ENCODE measurements around the gene STX5. TPM values are rescaled to one million over a fixed set of nuclear protein-coding genes. Genes with fewer than 3 reads are reported as not detected.
A peak's percentile ranks its signal among the peaks of the same experiment; 100 is the strongest.

STX5 gene
- total RNA-seq, 1 experiment from 2014 or later: 30.0 TPM

GRCh38 chr11:62856333-62856895 is 24.6 kb upstream of the STX5 start:
- no peaks in the 10 kb centered on the region for H3K9me2 ChIP-seq (replicated peaks; ENCODE audit: insufficient read depth, low read length)
- peaks cover 63% of the 10 kb centered on the region for H3K79me2 ChIP-seq (ENCODE audit: low read length)
- H3K27me3 ChIP-seq (ENCODE audit: low read length): no peaks in the 10 kb centered on the region
- H3K4me3 ChIP-seq (ENCODE audit: low read length): peak overlapping the region; percentile 85
- H4K20me1 ChIP-seq (ENCODE audit: insufficient read depth, low read depth, low read length): peaks cover 30% of the 10 kb centered on the region
- peak overlapping the region; percentile 77 for H3K4me2 ChIP-seq (ENCODE audit: low read depth, low read length, poor library complexity, severe bottlenecking)
- DNase-seq: peak; percentile 70
- H3K4me1 ChIP-seq (ENCODE audit: low read length): peaks cover 73% of the 10 kb centered on the region
- H2AFZ ChIP-seq (ENCODE audit: low read length): no peak overlapping the region
- peak overlapping the region; percentile 77 for H3K27ac ChIP-seq (ENCODE audit: low read length)
- H3K36me3 ChIP-seq (ENCODE audit: insufficient read depth, low read length): peaks cover 38% of the 10 kb centered on the region
- peak overlapping the region; percentile 91 for H3K9ac ChIP-seq (ENCODE audit: low read length)
- H3K9me3 ChIP-seq (ENCODE audit: low read length): no peaks in the 10 kb centered on the region

GRCh38 chr11:62855571-62856332 is 23.9 kb upstream of the STX5 start:
- Histone ChIP-seq H3K9me3 (ENCODE audit: low read length) (no peaks in the 10 kb centered on the region), H3K9ac (ENCODE audit: low read length) (peak overlapping the region; percentile 96), H3K27ac (ENCODE audit: low read length) (peak overlapping the region; percentile 85), H3K9me2 (replicated peaks; ENCODE audit: insufficient read depth, low read length) (no peaks in the 10 kb centered on the region), H3K79me2 (ENCODE audit: low read length) (peaks cover 56% of the 10 kb centered on the region), H3K4me1 (ENCODE audit: low read length) (peaks cover 66% of the 10 kb centered on the region), H4K20me1 (ENCODE audit: insufficient read depth, low read depth, low read length) (peaks cover 30% of the 10 kb centered on the region), H3K27me3 (ENCODE audit: low read length) (no peaks in the 10 kb centered on the region), H3K36me3 (ENCODE audit: insufficient read depth, low read length) (peaks cover 38% of the 10 kb centered on the region), H3K4me2 (ENCODE audit: low read depth, low read length, poor library complexity, severe bottlenecking) (peak overlapping the region; percentile 97), H2AFZ (ENCODE audit: low read length) (no peak overlapping the region), H3K4me3 (ENCODE audit: low read length) (peak overlapping the region; percentile 88)
- peak; percentile 99 for DNase-seq

- Histone ChIP-seq H4K20me1 (ENCODE audit: insufficient read depth, low read depth, low read length) (peaks cover 30% of the 10 kb centered on the region), H3K9ac (ENCODE audit: low read length) (peak overlapping the region; percentile 96), H3K79me2 (ENCODE audit: low read length) (peaks cover 56% of the 10 kb centered on the region), H3K4me2 (ENCODE audit: low read depth, low read length, poor library complexity, severe bottlenecking) (peak overlapping the region; percentile 97), H3K9me2 (replicated peaks; ENCODE audit: insufficient read depth, low read length) (no peaks in the 10 kb centered on the region), H3K9me3 (ENCODE audit: low read length) (no peaks in the 10 kb centered on the region), H3K36me3 (ENCODE audit: insufficient read depth, low read length) (peaks cover 38% of the 10 kb centered on the region), H2AFZ (ENCODE audit: low read length) (no peak overlapping the region), H3K27ac (ENCODE audit: low read length) (peak overlapping the region; percentile 85), H3K27me3 (ENCODE audit: low read length) (no peaks in the 10 kb centered on the region), H3K4me3 (ENCODE audit: low read length) (peak overlapping the region; percentile 88), H3K4me1 (ENCODE audit: low read length) (peaks cover 59% of the 10 kb centered on the region)
- peak; percentile 58 for DNase-seq
These were observed 23.1 kb upstream of the STX5 start for GRCh38 chr11:62854825-62855570.

- no peaks in the 10 kb centered on the region for H3K9me3 ChIP-seq (ENCODE audit: low read length)
- peak overlapping the region; percentile 88 for H3K4me3 ChIP-seq (ENCODE audit: low read length)
- peak overlapping the region; percentile 97 for H3K4me2 ChIP-seq (ENCODE audit: low read depth, low read length, poor library complexity, severe bottlenecking)
- H3K4me1 ChIP-seq (ENCODE audit: low read length): peaks cover 51% of the 10 kb centered on the region
- H3K27me3 ChIP-seq (ENCODE audit: low read length): no peaks in the 10 kb centered on the region
- peak overlapping the region; percentile 96 for H3K9ac ChIP-seq (ENCODE audit: low read length)
- no peak overlapping the region for H2AFZ ChIP-seq (ENCODE audit: low read length)
- peaks cover 48% of the 10 kb centered on the region for H3K79me2 ChIP-seq (ENCODE audit: low read length)
- peaks cover 30% of the 10 kb centered on the region for H4K20me1 ChIP-seq (ENCODE audit: insufficient read depth, low read depth, low read length)
- peaks cover 38% of the 10 kb centered on the region for H3K36me3 ChIP-seq (ENCODE audit: insufficient read depth, low read length)
- peak overlapping the region; percentile 85 for H3K27ac ChIP-seq (ENCODE audit: low read length)
- no peaks in the 10 kb centered on the region for H3K9me2 ChIP-seq (replicated peaks; ENCODE audit: insufficient read depth, low read length)
- no peak for DNase-seq
These were observed 22.4 kb upstream of the STX5 start for GRCh38 chr11:62854013-62854824.

- Histone ChIP-seq H3K9me2 (replicated peaks; ENCODE audit: insufficient read depth, low read length) (no peaks in the 10 kb centered on the region), H2AFZ (ENCODE audit: low read length) (no peak overlapping the region), H3K36me3 (ENCODE audit: insufficient read depth, low read length) (peaks cover 38% of the 10 kb centered on the region), H3K4me3 (ENCODE audit: low read length) (peak overlapping the region; percentile 88), H3K9ac (ENCODE audit: low read length) (peak overlapping the region; percentile 96; the same call in 1 of the 2 replicates), H3K4me2 (ENCODE audit: low read depth, low read length, poor library complexity, severe bottlenecking) (peak overlapping the region; percentile 97), H3K79me2 (ENCODE audit: low read length) (peaks cover 47% of the 10 kb centered on the region), H3K4me1 (ENCODE audit: low read length) (peaks cover 51% of the 10 kb centered on the region), H3K9me3 (ENCODE audit: low read length) (no peaks in the 10 kb centered on the region), H4K20me1 (ENCODE audit: insufficient read depth, low read depth, low read length) (peaks cover 30% of the 10 kb centered on the region), H3K27me3 (ENCODE audit: low read length) (no peaks in the 10 kb centered on the region), H3K27ac (ENCODE audit: low read length) (peak overlapping the region; percentile 85; the same call in 1 of the 2 replicates)
- DNase-seq: peak; percentile 46
These were observed 21.6 kb upstream of the STX5 start for GRCh38 chr11:62853279-62853965.

- Histone ChIP-seq H3K4me3 (ENCODE audit: low read length) (no peak overlapping the region), H3K9ac (ENCODE audit: low read length) (no peak overlapping the region), H4K20me1 (ENCODE audit: insufficient read depth, low read depth, low read length) (peaks cover 30% of the 10 kb centered on the region), H3K4me1 (ENCODE audit: low read length) (peaks cover 43% of the 10 kb centered on the region), H3K27me3 (ENCODE audit: low read length) (no peaks in the 10 kb centered on the region), H3K4me2 (ENCODE audit: low read depth, low read length, poor library complexity, severe bottlenecking) (peak overlapping the region; percentile 97), H3K79me2 (ENCODE audit: low read length) (peaks cover 39% of the 10 kb centered on the region), H3K9me2 (replicated peaks; ENCODE audit: insufficient read depth, low read length) (no peaks in the 10 kb centered on the region), H2AFZ (ENCODE audit: low read length) (no peak overlapping the region), H3K36me3 (ENCODE audit: insufficient read depth, low read length) (peaks cover 38% of the 10 kb centered on the region), H3K27ac (ENCODE audit: low read length) (no peak overlapping the region), H3K9me3 (ENCODE audit: low read length) (no peaks in the 10 kb centered on the region)
- DNase-seq: peak; percentile 45
These were observed 20.8 kb upstream of the STX5 start for GRCh38 chr11:62852523-62853188.

GRCh38 chr11:62851807-62852522 is 20.1 kb upstream of the STX5 start:
- no peaks in the 10 kb centered on the region for H3K9me3 ChIP-seq (ENCODE audit: low read length)
- H4K20me1 ChIP-seq (ENCODE audit: insufficient read depth, low read depth, low read length): peaks cover 30% of the 10 kb centered on the region
- no peak overlapping the region for H3K9ac ChIP-seq (ENCODE audit: low read length)
- peaks cover 36% of the 10 kb centered on the region for H3K4me1 ChIP-seq (ENCODE audit: low read length)
- no peaks in the 10 kb centered on the region for H3K9me2 ChIP-seq (replicated peaks; ENCODE audit: insufficient read depth, low read length)
- no peak overlapping the region for H3K4me2 ChIP-seq (ENCODE audit: low read depth, low read length, poor library complexity, severe bottlenecking)
- H3K4me3 ChIP-seq (ENCODE audit: low read length): no peak overlapping the region
- peaks cover 32% of the 10 kb centered on the region for H3K79me2 ChIP-seq (ENCODE audit: low read length)
- H2AFZ ChIP-seq (ENCODE audit: low read length): no peak overlapping the region
- DNase-seq: peak; percentile 69
- H3K27me3 ChIP-seq (ENCODE audit: low read length): no peaks in the 10 kb centered on the region
- H3K36me3 ChIP-seq (ENCODE audit: insufficient read depth, low read length): peaks cover 38% of the 10 kb centered on the region
- no peak overlapping the region for H3K27ac ChIP-seq (ENCODE audit: low read length)
